GM23338 (cell line): ENCODE data around the gene RAMP1. TPM values are rescaled to one million over a fixed set of nuclear protein-coding genes. Genes with fewer than 3 reads are reported as not detected.

Experiments
- ATAC-seq: fragments of 200-7000 bp; cut with Tn5 transposase; 3 replicates; pipeline ENCODE4 v1.9.1; 2020
- DNase-seq: peaks from one replicate; pipeline ENCODE4 v3.0.0-alpha.2; 2015; ENCODE audit warnings: low spot score
- H2AFZ ChIP-seq: fragments of 200-600 bp; sonication (generic); 2 replicates; pipeline ENCODE4 v1.8.0; 2016; ENCODE audit warnings: antibody characterized with exemption, mild to moderate bottlenecking, moderate library complexity
- H3F3A ChIP-seq: fragments of 200-600 bp; sonication (generic); replicated peaks from 2 replicates; pipeline ENCODE4 v1.8.0; 2017; ENCODE audit warnings: antibody characterized with exemption, mixed run types, low read depth
- H3K27ac ChIP-seq: fragments of 200-600 bp; sonication (generic); 2 replicates; pipeline ENCODE4 v1.6.1; 2016; ENCODE audit warnings: low read depth
- H3K27me3 ChIP-seq: fragments of 200-600 bp; sonication (generic); 2 replicates; pipeline ENCODE4 v1.8.0; 2016; ENCODE audit warnings: mild to moderate bottlenecking, mixed run types, moderate library complexity; ENCODE audit not compliant: insufficient read depth
- H3K36me3 ChIP-seq: fragments of 200-600 bp; sonication (generic); 2 replicates; pipeline ENCODE4 v1.8.0; 2016; ENCODE audit warnings: mild to moderate bottlenecking; ENCODE audit not compliant: insufficient read depth
- H3K4me1 ChIP-seq: fragments of 200-600 bp; sonication (generic); 2 replicates; pipeline ENCODE4 v1.8.0; 2016; ENCODE audit warnings: mild to moderate bottlenecking, moderate library complexity; ENCODE audit not compliant: insufficient read depth
- H3K4me2 ChIP-seq: fragments of 200-600 bp; sonication (generic); 2 replicates; pipeline ENCODE4 v1.7.1; 2017; ENCODE audit warnings: mixed run types
- H3K4me3 ChIP-seq: fragments of 200-600 bp; sonication (generic); 2 replicates; pipeline ENCODE4 v1.6.1; 2016; ENCODE audit warnings: mixed run types
- H3K79me2 ChIP-seq: fragments of 200-600 bp; sonication (generic); replicated peaks from 2 replicates; pipeline ENCODE4 v1.8.0; 2017; ENCODE audit warnings: mild to moderate bottlenecking; ENCODE audit not compliant: insufficient read depth
- H3K9me2 ChIP-seq: fragments of 200-600 bp; sonication (generic); 2 replicates; pipeline ENCODE4 v1.8.0; 2017; ENCODE audit not compliant: insufficient read depth
- H4K20me1 ChIP-seq: fragments of 200-600 bp; sonication (generic); replicated peaks from 2 replicates; pipeline ENCODE4 v1.8.0; 2017; ENCODE audit warnings: mild to moderate bottlenecking; ENCODE audit not compliant: insufficient read depth
- H3K27ac Mint-ChIP-seq: 2 replicates; pipeline ENCODE4 v1.8.0; 2020; ENCODE audit warnings: inconsistent platforms, mild to moderate bottlenecking, moderate library complexity, mixed read lengths
- H3K27me3 Mint-ChIP-seq: 3 replicates; pipeline ENCODE4 v1.8.0; 2022; ENCODE audit warnings: low read depth, mild to moderate bottlenecking, moderate library complexity, mixed read lengths, inconsistent platforms; ENCODE audit not compliant: insufficient read depth, poor library complexity
- H3K36me3 Mint-ChIP-seq: 3 replicates; pipeline ENCODE4 v1.8.0; 2021; ENCODE audit warnings: low read depth, mild to moderate bottlenecking, inconsistent platforms, moderate library complexity, mixed read lengths
- H3K4me1 Mint-ChIP-seq: 3 replicates; pipeline ENCODE4 v1.8.0; 2020; ENCODE audit warnings: mild to moderate bottlenecking, inconsistent platforms, mixed read lengths
- H3K4me3 Mint-ChIP-seq: 3 replicates; pipeline ENCODE4 v1.8.0; 2021; ENCODE audit warnings: moderate library complexity, mild to moderate bottlenecking, inconsistent platforms, mixed read lengths
- H3K9me3 Mint-ChIP-seq: 3 replicates; pipeline ENCODE4 v1.8.0; 2020; ENCODE audit warnings: moderate library complexity, mild to moderate bottlenecking, inconsistent platforms, mixed read lengths
- CREB1 ChIP-seq: fragments of 250-450 bp; sonication (Bioruptor Pico); IDR thresholded peaks from 2 replicates; pipeline ENCODE4 v1.5.0; 2020; ENCODE audit warnings: low read depth, mild to moderate bottlenecking, moderate library complexity
- CTCF ChIP-seq, 2 experiments: fragments of 200-600 bp in 1 of 2; sonication (generic) in 1 of 2; conservative IDR thresholded peaks; 2 replicates each; pipeline versions ENCODE4 v1.5.1 to v1.6.1; 2016 to 2017; ENCODE audit warnings: antibody characterized with exemption in 2 of 2, low read depth in 2 of 2, mild to moderate bottlenecking in 2 of 2, moderate library complexity in 1 of 2
- ETS1 ChIP-seq: IDR thresholded peaks from 2 replicates; pipeline ENCODE4 v1.6.1; 2016; ENCODE audit warnings: antibody characterized with exemption
- EZH2 ChIP-seq: fragments of 200-600 bp; sonication (generic); IDR thresholded peaks from one replicate; pipeline ENCODE4 v1.8.0; 2017; ENCODE audit warnings: antibody characterized with exemption, mild to moderate bottlenecking, low read depth; ENCODE audit not compliant: unreplicated experiment
- EZH2phosphoT487 ChIP-seq: fragments of 200-600 bp; sonication (generic); IDR thresholded peaks from one replicate; pipeline ENCODE4 v1.8.1; 2018; ENCODE audit warnings: antibody characterized with exemption; ENCODE audit not compliant: unreplicated experiment
- JUNB ChIP-seq: IDR thresholded peaks from one replicate; pipeline ENCODE4 v1.6.1; 2016; ENCODE audit warnings: antibody characterized with exemption; ENCODE audit not compliant: unreplicated experiment
- NANOG ChIP-seq: IDR thresholded peaks from 2 replicates; pipeline ENCODE4 v1.6.1; 2016; ENCODE audit warnings: antibody characterized with exemption, borderline replicate concordance
- POLR2AphosphoS5 ChIP-seq: IDR thresholded peaks from 2 replicates; pipeline ENCODE4 v1.6.1; 2016; ENCODE audit warnings: antibody characterized with exemption, low read depth
- REST ChIP-seq: IDR thresholded peaks from one replicate; pipeline ENCODE4 v1.6.1; 2018; ENCODE audit warnings: antibody characterized with exemption; ENCODE audit not compliant: unreplicated experiment
- STAT1 ChIP-seq: IDR thresholded peaks from one replicate; pipeline ENCODE4 v1.6.1; 2016; ENCODE audit warnings: antibody characterized with exemption; ENCODE audit not compliant: unreplicated experiment
- ZNF114 ChIP-seq: fragments of 250-450 bp; sonication (Bioruptor Pico); IDR thresholded peaks from 2 replicates; pipeline ENCODE4 v1.5.0; 2020; ENCODE audit warnings: mild to moderate bottlenecking, moderate library complexity
- ZNF331 ChIP-seq: fragments of 250-450 bp; sonication (Bioruptor Pico); IDR thresholded peaks from 2 replicates; pipeline ENCODE4 v1.5.0; 2020; ENCODE audit warnings: low read depth, mild to moderate bottlenecking, moderate library complexity
- ZNF462 ChIP-seq: fragments of 250-450 bp; sonication (Bioruptor Pico); IDR thresholded peaks from 2 replicates; pipeline ENCODE4 v1.5.0; 2020; ENCODE audit warnings: mild to moderate bottlenecking, moderate library complexity
- polyA plus RNA-seq: library from polyadenylated mRNA; unstranded; fragments of >200 nt; fragmentation: Nextera tagmentation; extraction: Ambion mirVana; gene quantifications from 2 replicates; pipeline ENCODE4 v1.2.1, GENCODE V29; 2016
- total RNA-seq: library from RNA; depleted of rRNA; stranded (reverse); fragments of >200 nt; shearing (Covaris generic); gene quantifications from 2 replicates; pipeline ENCODE4 v1.2.3, GENCODE V29; 2014

The RAMP1 gene
- total and polyA plus RNA-seq, 2 experiments from 2014 or later, result 1.7 to 3.3 TPM

GRCh38 chr2:237896507-237896892 lies 37.1 kb downstream of the RAMP1 start:
- TF ChIP-seq ETS1, result no peak
- TF ChIP-seq CREB1 (CRISPR knock-in tag), result no peak
- no peak for TF ChIP-seq ZNF462 (CRISPR knock-in tag)
- TF ChIP-seq STAT1, result no peak
- no peak for TF ChIP-seq ZNF331 (CRISPR knock-in tag)
- TF ChIP-seq ZNF114 (CRISPR knock-in tag), result no peak
- TF ChIP-seq EZH2, result no peak
- no peak for TF ChIP-seq POLR2AphosphoS5
- no peak for TF ChIP-seq REST
- TF ChIP-seq EZH2phosphoT487, result no peak
- TF ChIP-seq CTCF (conservative IDR thresholded peaks at IDR 0.05; ENCODE audit: low read depth in 2 of 2), result no peak
- TF ChIP-seq JUNB, result no peak
- TF ChIP-seq NANOG, result no peak
- no peak for ATAC-seq
- H2AFZ ChIP-seq, result no peak overlapping the region

More at GRCh38 chr2:237896507-237896892, 37.1 kb downstream of the RAMP1 start:
- no peak overlapping the region for H3K4me3 ChIP-seq
- no peak for DNase-seq
- Mint-ChIP-seq H3K36me3 (no peaks in the 10 kb centered on the region), H3K9me3 (no peaks in the 10 kb centered on the region; the same call in 2 of the 3 replicates), H3K27me3 (peaks cover 4% of the 10 kb centered on the region), H3K27ac (no peak overlapping the region), H3K4me3 (no peak overlapping the region), H3K4me1 (peaks cover 3% of the 10 kb centered on the region; the same call in 2 of the 3 replicates)
- H3K79me2 ChIP-seq, result no peaks in the 10 kb centered on the region
- no peaks in the 10 kb centered on the region for H3K27me3 ChIP-seq
- H3F3A ChIP-seq, result no peaks in the 10 kb centered on the region
- H3K4me1 ChIP-seq, result no peaks in the 10 kb centered on the region
- H3K9me2 ChIP-seq, result no peaks in the 10 kb centered on the region
- no peaks in the 10 kb centered on the region for H3K36me3 ChIP-seq
- no peaks in the 10 kb centered on the region for H4K20me1 ChIP-seq
- no peak overlapping the region for H3K27ac ChIP-seq
- no peak overlapping the region for H3K4me2 ChIP-seq
